Transverse colon (tissue), 4 donors: ENCODE measurements around the gene ZNF609. TPM values are rescaled to one million over a fixed set of nuclear protein-coding genes. Genes with fewer than 3 reads are reported as not detected.

Source experiments
- DNase-seq: peaks from one replicate; pipeline ENCODE4 v3.0.0-alpha.2; 2019
- H3K27ac ChIP-seq, 4 donors: fragments of 200-600 bp; sonication (generic); 2 replicates each; pipeline ENCODE4 v1.5.1; 2016 to 2018; ENCODE audit warnings: inconsistent platforms in 4 of 4
- H3K27me3 ChIP-seq: fragments of 200-600 bp; sonication (generic); 2 replicates; pipeline ENCODE4 v1.5.1; 2017; ENCODE audit warnings: inconsistent platforms
- H3K36me3 ChIP-seq, 4 donors: fragments of 200-600 bp; sonication (generic); 2 replicates each; pipeline ENCODE4 v1.5.1; 2017 to 2019; ENCODE audit warnings: inconsistent platforms in 4 of 4
- H3K4me1 ChIP-seq, 4 donors: fragments of 200-600 bp; sonication (generic); 2 replicates each; pipeline ENCODE4 v1.5.1; 2017 to 2020; ENCODE audit warnings: inconsistent platforms in 4 of 4
- H3K4me3 ChIP-seq, 4 donors: fragments of 200-600 bp; sonication (generic); 1 replicate in 1 of 4; 2 replicates in 3 of 4; pipeline versions ENCODE4 v1.5.1 to v1.6.1; 2017 to 2019; ENCODE audit warnings: inconsistent platforms in 4 of 4
- H3K9me3 ChIP-seq, 2 donors: fragments of 200-600 bp; sonication (generic); 2 replicates each; pipeline ENCODE4 v1.5.1; 2017 to 2019; ENCODE audit warnings: inconsistent platforms in 2 of 2
- EP300 ChIP-seq: sonication (generic); formaldehyde crosslinking; IDR thresholded peaks from one replicate; pipeline ENCODE4 v1.6.1; 2017; ENCODE audit warnings: antibody characterized with exemption, low read depth
- POLR2A ChIP-seq: fragments of 450-650 bp; IDR thresholded peaks from one replicate; pipeline ENCODE4 v1.6.1; 2016; ENCODE audit warnings: antibody characterized with exemption, mild to moderate bottlenecking, moderate library complexity
- POLR2AphosphoS5 ChIP-seq, 3 donors: sonication (generic); formaldehyde crosslinking; IDR thresholded peaks; one replicate each; pipeline ENCODE4 v1.6.1; 2016; ENCODE audit warnings: antibody characterized with exemption in 3 of 3
- WGBS, 2 donors: methylation state at CpG; one replicate each; pipeline ENCODE4 v1.1.5; 2018; ENCODE audit warnings: low coverage in 1 of 2; 5-methylcytosine and 5-hydroxymethylcytosine counted together
- in situ Hi-C, 4 donors: fragments of 200-750 bp; cut with MboI; loops; one replicate each; pipeline versions ENCODE4 v1.15.0 to v1.15.1; 2017; ENCODE audit warnings: low sequenced_read_pairs in 3 of 4, low pct_ligation_motif_present in 1 of 4, low pct_unique_long_range_greater_than_20kb in 1 of 4
- intact Hi-C: fragments of 100-400 bp; cut with DNase I; formaldehyde crosslinking; loops from one replicate; pipeline ENCODE4 v1.15.1; 2023; ENCODE audit warnings: low total_unique reads
- total RNA-seq, 4 donors: library from RNA; depleted of rRNA; stranded (reverse); fragments of >200 nt; gene quantifications; one replicate each; pipeline ENCODE4 v1.1.0, GENCODE V29; 2016
- TF ChIP-seq, protein P1 (sequence below), 5 experiments: fragments of 200-600 bp in 3 of 5; fragments of 450-650 bp in 2 of 5; sonication (generic) in 3 of 5; IDR thresholded peaks; 1 replicate in 2 of 5; 2 replicates in 3 of 5; pipeline ENCODE4 v1.5.1; 2016 to 2017; ENCODE audit warnings: antibody characterized with exemption in 5 of 5, inconsistent platforms in 3 of 5, mild to moderate bottlenecking in 2 of 5, moderate library complexity in 1 of 5

Gene ZNF609
- total RNA-seq, 4 donors from 2014 or later = 16.1 to 34.8 (median 28.2) TPM

DNA sequence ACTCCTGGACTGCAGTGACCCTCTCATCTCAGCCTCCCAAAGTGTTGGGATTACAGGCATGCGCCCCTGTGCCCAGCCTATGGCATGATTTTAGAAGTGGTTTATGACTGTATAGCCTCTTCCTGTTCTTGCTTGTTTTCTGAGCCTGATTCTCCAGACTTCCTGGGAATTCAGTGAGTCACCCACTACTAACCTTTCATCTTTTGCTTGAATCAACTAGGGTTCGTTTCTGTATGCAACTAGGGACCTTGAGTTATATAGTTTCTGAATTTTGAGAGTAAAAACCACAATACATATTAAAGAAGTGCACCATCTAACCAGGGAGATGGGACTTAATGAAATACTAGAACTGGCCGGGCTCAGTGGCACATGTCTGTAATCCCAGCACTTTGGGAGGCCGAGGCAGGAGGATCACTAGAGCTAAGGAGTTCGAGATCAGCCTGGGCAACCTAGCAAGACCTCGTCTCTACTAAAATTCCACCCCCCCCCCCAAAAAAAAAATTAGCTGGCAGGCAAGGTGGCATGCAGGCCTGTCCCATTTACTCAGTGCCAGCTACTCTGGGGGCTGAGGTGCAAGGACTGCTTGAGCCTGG lies 76.0 kb downstream of the ZNF609 start:
- DNase-seq = no peak
- intact Hi-C loops (no loop called here), in situ Hi-C loops (no loop called here)
- Histone ChIP-seq H3K4me1 (peaks cover 7 to 16% (median 10%) of the 10 kb centered on the region in 4 donors), H3K9me3 (no peaks in the 10 kb centered on the region), H3K27ac (no peak overlapping the region), H3K4me3 (no peak overlapping the region), H3K36me3 (no peaks in the 10 kb centered on the region), H3K27me3 (no peaks in the 10 kb centered on the region)
- 69 to 70% methylated on average over 4 to 6 of the region's 6 CpGs for WGBS, 2 donors
- TF ChIP-seq, protein P1, sequence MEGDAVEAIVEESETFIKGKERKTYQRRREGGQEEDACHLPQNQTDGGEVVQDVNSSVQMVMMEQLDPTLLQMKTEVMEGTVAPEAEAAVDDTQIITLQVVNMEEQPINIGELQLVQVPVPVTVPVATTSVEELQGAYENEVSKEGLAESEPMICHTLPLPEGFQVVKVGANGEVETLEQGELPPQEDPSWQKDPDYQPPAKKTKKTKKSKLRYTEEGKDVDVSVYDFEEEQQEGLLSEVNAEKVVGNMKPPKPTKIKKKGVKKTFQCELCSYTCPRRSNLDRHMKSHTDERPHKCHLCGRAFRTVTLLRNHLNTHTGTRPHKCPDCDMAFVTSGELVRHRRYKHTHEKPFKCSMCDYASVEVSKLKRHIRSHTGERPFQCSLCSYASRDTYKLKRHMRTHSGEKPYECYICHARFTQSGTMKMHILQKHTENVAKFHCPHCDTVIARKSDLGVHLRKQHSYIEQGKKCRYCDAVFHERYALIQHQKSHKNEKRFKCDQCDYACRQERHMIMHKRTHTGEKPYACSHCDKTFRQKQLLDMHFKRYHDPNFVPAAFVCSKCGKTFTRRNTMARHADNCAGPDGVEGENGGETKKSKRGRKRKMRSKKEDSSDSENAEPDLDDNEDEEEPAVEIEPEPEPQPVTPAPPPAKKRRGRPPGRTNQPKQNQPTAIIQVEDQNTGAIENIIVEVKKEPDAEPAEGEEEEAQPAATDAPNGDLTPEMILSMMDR (IDR thresholded peaks at IDR 0.05) = no peak
- no peak for TF ChIP-seq POLR2AphosphoS5 (IDR thresholded peaks at IDR 0.05)
- TF ChIP-seq EP300 = no peak

DNA sequence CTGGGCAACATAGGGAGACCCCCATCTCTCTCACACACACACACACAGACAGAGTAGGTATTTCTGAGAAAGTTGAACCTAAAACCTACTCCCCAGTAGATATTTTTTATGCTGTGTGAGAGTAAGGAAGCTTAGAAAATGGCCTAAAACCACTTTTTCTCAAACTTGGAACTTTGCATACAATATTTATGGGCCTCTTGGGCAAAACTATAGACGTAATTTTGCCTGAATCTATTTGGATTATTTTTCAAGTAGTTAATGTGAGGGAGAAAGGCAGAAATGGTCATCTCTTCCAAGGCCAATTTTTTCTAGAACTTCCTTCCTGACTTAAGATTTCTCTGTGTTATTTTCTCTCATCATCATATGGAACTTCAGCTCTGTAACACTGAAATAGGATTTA lies 81.7 kb downstream of the ZNF609 start:
- no peak for DNase-seq
- no peaks in the 10 kb centered on the region for H3K36me3 ChIP-seq
- H3K9me3 ChIP-seq = no peaks in the 10 kb centered on the region
- no peaks in the 10 kb centered on the region for H3K27me3 ChIP-seq
- 67 to 73% methylated on average over 1 of the region's 1 CpG for WGBS, 2 donors
- no peak overlapping the region for H3K27ac ChIP-seq
- in situ Hi-C loops (no loop called here), intact Hi-C loops (no loop called here)
- peaks cover 0 to 4% (median 0%) of the 10 kb centered on the region in 4 donors for H3K4me1 ChIP-seq
- H3K4me3 ChIP-seq = no peak overlapping the region
- TF ChIP-seq EP300 = no peak

DNA sequence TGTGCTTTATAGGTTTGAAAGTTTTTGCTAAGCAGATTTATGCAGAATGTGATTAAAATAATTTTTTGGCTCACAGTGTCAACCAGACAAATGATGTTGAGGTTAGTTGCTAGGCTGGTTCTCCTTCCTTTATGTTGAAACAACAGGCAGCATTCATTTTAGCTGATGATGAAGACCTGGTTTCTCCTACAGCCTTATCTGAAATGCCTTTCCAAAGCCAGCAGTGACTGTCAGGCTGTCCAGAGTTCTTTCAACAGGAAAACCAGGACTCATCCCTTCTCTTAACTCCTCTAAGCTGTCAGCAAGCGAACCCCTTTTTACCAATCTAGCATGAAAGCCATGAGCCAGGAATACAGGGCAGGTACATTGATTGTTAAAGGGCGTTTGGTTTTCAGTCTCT lies 84.1 kb downstream of the ZNF609 start:
- 97 to 100% methylated on average over 1 to 2 of the region's 2 CpGs for WGBS, 2 donors
- intact Hi-C loops = no loop called here
- peaks cover 0 to 4% (median 0%) of the 10 kb centered on the region in 4 donors for H3K4me1 ChIP-seq

DNA sequence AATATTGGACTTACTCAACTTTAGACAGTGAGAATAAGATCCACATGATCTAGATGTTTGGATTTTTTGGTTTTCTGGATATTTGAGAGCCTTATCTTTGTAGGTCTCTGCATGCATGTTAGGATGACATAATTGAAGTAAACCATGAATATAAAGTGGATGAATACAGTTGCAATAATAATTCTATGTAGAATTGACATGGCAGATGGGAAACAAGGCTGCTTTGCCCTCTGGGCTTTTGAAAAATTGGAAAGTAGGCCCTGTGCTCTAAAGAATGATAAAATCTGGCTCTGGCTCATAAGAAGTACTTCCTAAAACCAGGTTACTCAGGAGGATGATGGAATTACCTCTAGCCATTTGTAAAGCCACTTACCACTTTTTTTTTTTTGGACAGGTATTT lies 86.9 kb downstream of the ZNF609 start:
- H3K36me3 ChIP-seq = no peaks in the 10 kb centered on the region
- TF ChIP-seq EP300 (no peak), POLR2AphosphoS5 (IDR thresholded peaks at IDR 0.05) (no peak), POLR2A (no peak)
- TF ChIP-seq, protein P1 (IDR thresholded peaks at IDR 0.05) = no peak
- no peak overlapping the region for H3K4me3 ChIP-seq
- H3K27ac ChIP-seq = no peak overlapping the region
- no peaks in the 10 kb centered on the region for H3K27me3 ChIP-seq
- in situ Hi-C loops (no loop called here), intact Hi-C loops (no loop called here)
- H3K9me3 ChIP-seq = no peaks in the 10 kb centered on the region
- no peak for DNase-seq
- H3K4me1 ChIP-seq = peaks cover 0 to 4% (median 0%) of the 10 kb centered on the region in 4 donors

More for the DNA sequence above, 84.1 kb downstream of the ZNF609 start:
- no peak overlapping the region for H3K4me3 ChIP-seq
- H3K27ac ChIP-seq = no peak overlapping the region
- in situ Hi-C loops = no loop called here
- TF ChIP-seq POLR2AphosphoS5 (IDR thresholded peaks at IDR 0.05) (no peak), EP300 (no peak), POLR2A (no peak)
- TF ChIP-seq, protein P1 (IDR thresholded peaks at IDR 0.05) = no peak
- no peaks in the 10 kb centered on the region for H3K36me3 ChIP-seq
- H3K27me3 ChIP-seq = no peaks in the 10 kb centered on the region
- no peak for DNase-seq
- no peaks in the 10 kb centered on the region for H3K9me3 ChIP-seq

DNA sequence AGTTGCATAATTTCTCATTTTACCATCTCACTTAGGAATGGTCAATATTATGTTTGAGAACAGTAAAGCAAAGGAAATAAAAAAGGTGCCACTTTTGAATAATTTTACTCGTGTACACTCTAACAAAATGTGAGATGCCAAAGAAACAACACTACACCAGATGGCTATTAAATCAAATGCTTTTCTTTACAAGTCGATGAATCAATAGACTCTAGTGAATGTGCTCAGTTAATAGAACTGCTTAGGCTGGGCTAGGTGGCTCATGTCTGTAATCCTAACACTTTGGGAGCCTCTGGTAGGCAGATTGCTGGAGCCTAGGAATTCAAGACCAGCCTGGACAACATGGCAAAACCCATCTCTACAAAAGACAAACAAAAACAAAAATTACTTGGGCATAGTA lies 87.9 kb downstream of the ZNF609 start:
- intact Hi-C loops = no loop called here
- no peaks in the 10 kb centered on the region for H3K27me3 ChIP-seq
- 67 to 70% methylated on average over 2 of the region's 2 CpGs for WGBS, 2 donors
- no peak for DNase-seq
- in situ Hi-C loops = no loop called here
- no peak overlapping the region for H3K4me3 ChIP-seq
- peaks cover 0 to 4% (median 0%) of the 10 kb centered on the region in 4 donors for H3K4me1 ChIP-seq
- H3K9me3 ChIP-seq = no peaks in the 10 kb centered on the region
- TF ChIP-seq POLR2A (no peak), POLR2AphosphoS5 (IDR thresholded peaks at IDR 0.05) (no peak), EP300 (no peak)
- TF ChIP-seq, protein P1 (IDR thresholded peaks at IDR 0.05) = no peak
- no peaks in the 10 kb centered on the region for H3K36me3 ChIP-seq
- no peak overlapping the region for H3K27ac ChIP-seq
